DLD1 (cell line): ENCODE results near the gene DNHD1.

Source experiments
- in situ Hi-C: cut with HindIII; loops from 2 replicates; pipeline ENCODE4 v1.10.0; 2017; ENCODE audit warnings: low sequenced_read_pairs

The DNHD1 gene

DNA sequence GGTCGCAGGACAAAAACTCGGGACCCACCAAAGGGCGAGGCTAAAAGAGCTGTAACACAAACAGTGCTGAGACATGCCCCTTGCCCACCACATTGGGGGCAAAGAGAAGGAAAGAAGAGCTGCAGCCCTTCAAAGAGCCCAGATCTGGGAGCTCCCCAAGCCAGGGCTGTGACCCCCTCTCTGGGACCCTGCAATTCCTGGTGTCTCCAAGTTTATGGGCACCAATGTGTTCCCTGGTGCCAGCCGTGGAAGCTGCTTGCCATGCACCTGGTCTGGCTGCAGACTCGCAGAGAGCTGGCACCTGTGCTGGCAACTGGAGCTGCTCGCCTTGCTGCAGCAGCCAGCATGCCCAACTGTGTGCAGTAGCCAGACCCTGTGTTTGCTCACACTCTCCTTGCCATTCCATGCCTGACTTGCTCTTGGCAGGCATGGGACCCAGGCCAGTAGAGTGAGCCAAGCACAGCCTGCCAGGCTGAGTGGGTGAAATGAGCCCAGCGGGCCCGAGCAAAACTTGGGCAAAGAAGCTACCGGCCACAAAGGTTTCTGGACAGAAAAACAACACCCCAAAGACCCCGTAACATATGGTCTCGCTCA is 90.4 kb downstream of the DNHD1 start:
- in situ Hi-C loops = no loop called here

DNA sequence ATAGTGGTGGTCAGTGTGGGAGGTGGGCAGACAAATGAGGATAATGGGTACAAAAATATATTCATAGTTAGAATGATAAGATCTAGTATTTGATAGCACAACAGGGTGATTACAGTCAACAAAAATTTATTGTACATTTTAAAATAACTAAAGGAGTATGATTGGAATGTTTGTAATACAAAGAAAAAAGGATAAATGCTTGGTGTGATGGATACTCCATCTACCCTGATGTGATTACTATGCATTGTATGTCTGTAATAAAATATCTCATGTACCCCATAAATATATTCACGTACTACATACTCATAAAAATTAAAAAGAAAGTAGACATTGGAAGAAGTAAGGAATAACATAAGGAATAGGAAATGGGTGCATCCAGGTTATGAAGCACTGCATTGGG is 90.9 kb downstream of the DNHD1 start:
- in situ Hi-C loops = no loop called here

DNA sequence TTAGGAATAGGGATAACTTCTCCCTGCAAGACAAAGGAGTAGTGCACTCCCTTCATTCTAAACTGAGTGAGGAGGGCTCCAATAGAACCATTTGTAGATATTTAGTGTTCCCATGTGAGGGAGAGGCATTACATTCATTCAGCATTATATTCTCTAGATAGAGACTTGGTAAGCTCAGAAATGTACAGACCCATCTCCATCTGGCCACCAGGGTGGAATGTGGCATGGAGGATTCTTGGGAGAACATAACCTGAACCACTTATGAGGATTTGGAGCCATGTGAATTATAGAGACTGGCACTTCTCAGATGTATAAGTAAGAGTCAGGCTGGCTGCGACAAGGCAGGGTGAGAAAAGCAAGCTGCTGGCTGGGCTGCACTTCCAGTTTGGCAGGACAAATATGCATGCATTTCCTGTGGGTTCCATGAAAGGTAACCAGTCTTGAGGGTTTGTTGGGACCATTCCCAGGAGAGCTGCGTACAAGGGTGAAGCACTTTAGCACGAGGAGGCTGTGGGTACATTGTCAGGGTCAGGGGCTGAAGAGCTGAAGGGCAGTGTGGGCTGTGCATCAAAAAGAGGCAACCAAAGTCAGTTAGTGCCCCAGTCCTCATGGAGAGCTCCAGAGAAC is 97.2 kb downstream of the DNHD1 start:
- in situ Hi-C loops = no loop called here

DNA sequence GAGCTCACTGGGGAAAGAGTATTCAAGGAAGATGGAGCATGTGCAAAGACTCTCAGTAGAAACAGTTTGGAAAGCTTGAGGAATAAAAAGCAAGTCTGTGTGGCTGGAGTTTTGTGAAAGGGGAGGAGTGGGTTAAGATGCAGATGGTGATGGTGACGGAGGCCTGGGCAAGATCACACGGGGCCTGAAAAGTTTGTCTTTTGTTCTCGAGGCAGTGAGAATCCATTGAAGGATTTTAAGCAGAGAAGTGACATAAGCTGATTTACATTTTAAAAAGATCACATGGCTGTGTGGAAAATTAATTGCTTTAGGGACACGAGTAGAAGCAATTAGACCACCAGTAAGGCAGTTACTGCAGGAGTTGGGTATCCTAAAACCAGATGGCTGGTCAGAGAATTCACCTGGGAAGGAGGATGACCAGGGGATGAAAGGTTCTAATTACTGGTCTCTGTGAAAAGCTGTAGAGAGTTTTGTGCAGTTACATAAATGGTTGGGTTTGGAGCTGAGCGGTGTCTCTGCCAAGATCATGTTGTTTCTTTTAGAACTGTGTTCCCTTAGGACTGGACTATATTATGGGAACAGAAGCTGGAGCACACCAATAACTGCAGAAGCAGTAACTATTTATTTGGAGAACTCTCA is 99.3 kb downstream of the DNHD1 start:
- in situ Hi-C loops = no loop called here

DNA sequence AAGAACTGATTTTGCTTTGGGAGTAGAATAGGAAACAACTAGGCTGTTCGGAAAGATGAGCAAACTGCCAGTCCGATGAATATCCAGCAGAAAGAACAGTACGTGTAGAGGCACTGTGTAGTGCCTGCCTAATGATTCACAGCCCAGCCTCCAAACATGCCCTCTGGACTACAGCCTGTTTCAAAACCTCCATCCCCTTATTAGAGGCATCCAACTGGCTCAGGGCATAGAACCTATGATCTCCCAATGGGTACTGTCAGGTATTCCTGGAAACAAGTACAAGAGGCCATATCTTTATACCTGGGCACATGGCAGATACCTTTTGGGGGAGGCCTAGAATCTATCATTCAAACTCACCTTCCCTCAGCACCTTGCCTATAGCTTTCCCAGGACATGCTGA is 101.5 kb downstream of the DNHD1 start:
- in situ Hi-C loops = no loop called here

DNA sequence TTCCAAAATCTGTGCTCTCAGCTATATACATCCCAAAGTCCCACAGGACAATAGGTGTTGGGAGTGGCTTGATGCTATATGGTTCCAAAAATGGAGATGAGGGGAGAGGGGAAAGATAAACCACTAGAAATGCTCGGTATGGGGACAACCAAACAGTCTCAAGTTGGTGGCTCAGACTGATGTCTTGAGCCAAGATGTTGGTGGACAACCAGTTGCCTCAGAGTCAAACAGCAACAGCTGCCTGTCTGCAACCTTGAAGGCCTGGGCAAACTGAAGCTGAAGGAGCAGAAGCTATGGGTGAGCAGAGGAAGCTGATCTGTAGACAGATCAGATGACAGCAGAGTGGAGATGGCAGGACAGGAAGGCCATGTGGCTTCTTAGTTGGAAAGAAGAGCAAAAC is 102.4 kb downstream of the DNHD1 start:
- in situ Hi-C loops = no loop called here

DNA sequence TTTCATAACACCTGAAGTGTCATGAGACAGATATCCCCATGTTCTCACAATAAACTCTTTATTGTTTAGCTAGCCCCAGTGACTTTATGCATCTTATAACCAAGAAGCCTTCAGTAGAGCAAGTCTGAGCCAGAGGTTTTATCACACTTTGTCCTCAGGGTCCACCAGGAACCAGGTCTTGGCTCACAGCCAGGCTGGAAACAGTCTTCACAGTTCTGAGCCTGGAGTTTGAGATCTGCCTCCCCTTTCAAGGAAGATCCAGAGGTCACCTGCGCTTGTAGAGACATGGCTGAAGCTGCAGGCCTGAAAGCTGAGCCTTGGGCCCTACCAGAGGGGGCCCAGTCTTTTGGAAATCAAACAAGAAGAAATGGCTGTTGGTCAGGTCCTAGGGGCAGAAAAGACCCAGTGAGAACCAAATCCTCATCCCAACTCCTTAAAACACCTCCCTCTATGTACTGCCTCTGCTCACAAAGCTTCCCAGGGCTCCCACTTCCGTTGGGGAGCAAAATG is 102.9 kb downstream of the DNHD1 start:
- in situ Hi-C loops = no loop called here

DNA sequence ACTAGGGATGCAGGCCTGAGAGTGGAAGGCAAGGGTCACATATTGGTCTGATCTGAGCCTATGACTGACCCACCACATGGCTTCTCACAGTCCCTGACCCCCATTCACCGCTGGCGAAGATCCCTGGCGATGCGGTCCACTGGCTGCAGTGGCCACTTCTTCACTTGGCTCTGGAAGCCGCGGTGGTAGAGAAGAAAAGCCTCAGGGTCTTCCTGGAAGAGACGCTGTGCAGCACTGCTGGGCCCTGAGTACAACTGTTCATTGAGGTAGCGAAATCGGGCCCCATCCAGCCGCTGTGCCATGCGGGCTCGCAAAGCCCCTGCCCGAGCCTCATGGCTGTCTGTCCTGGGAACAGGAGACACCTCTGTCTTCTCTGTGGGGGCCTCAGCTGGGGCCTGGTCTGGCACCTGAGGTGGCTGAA is 104.0 kb downstream of the DNHD1 start:
- in situ Hi-C loops = no loop called here

DNA sequence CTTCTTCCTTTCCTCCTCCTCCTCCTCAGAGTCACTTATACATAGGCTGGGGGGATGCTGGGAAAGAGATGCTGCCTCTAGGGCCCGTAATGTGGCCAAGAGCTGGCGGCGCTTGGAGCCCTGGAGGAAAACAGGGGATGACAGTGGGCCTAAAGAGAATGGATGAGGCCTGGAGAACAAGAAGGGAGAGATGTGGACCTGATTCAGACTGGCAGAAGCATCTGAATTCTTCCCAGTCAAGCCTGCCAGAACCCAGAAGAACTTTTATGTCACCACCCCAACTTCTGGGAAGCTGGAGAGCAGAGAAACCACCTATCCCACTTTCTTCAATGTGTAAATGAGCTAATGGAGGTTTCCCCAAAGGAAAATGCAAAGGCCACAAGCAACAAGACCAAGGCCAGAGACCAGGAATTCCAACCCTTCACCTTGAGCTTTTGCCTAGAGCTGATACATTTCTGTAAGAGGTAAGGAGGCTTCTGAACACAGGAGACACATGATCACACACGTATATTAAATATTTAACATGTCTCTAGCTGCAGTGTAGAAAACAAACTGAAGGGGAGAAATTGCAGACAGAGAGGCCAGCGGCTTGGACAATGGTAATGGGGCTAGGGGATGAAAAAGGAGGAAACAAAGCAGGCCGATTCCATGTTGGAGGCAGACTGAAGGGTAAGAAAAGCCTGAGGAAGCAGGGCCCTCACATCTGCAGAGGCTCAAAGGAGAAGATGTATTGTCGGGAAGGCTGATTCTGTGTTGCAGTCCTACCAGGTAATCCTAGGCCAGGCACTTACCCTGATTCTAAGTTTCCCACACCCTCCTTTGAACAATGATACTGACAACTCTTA is 105.2 kb downstream of the DNHD1 start:
- in situ Hi-C loops = no loop called here

DNA sequence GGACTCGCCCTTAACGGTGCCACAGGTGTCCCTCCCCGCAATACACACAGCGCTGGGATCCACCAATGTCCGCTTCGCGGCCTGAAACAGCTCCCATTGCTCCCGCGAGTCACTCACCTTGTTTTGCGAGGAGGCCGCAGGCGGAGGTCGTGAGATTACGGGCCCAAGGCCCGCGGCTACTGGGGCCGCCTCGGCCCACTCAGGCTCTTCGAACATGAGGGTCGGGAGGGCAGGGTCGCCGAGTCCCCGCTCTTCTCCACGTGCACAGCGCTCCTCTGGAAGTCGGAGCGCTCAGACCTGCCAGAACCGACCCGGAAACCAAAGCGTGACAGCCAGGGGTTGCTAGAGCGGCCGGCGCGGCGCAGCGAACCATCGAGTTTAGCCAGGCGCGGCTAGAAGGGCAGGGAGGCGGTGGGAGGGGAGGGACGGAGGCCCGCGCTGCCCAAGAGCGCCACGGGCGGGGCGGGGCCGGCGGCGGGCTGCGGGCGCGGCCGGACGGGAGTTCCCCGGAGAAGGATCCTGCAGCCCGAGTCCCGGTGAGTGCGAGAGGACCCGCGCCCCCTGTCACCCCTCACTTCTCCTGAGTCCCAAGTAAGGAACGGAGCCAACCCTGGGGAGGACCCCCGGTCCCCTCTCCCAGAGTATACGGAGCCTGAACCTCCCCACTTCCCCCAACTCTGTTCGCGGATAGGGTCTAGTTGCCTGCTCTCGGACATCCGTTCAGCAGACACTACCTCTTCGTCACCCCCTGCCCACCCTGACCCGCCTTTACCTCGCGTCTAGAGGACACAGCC is 106.4 kb downstream of the DNHD1 start, which contains the start of the genes ILK and RRP8:
Gene ILK (plus strand): TSS at position 488 of the 794 bp plus-strand sequence. CDS start 498 bp downstream, outside the sequence.
Gene RRP8 (minus strand): TSS at position 330 of the 794 bp plus-strand sequence. CDS start 114 bp downstream, at position 216.
- in situ Hi-C loops = no loop called here

DNA sequence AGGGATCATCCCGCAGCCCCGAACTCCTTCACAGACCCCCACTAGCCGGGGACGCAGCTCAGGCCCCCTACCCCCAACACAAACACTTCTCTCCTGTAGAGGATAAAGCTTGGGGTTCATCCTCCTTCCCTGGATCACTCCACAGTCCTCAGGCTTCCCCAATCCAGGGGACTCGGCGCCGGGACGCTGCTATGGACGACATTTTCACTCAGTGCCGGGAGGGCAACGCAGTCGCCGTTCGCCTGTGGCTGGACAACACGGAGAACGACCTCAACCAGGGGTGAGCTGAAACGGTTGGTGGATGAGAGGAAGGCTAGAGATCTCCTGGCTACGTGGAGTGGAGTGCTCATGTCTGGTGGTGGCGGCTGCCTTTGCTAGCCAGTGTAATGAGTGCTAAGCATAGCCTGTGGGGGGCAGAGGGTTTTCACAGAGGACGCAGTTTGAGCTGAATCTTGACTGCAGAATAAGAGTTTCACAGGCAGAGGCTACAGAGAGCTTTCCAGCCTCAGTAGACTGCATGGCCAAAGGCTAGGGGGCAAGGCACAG is 107.1 kb downstream of the DNHD1 start:
- in situ Hi-C loops = no loop called here

DNA sequence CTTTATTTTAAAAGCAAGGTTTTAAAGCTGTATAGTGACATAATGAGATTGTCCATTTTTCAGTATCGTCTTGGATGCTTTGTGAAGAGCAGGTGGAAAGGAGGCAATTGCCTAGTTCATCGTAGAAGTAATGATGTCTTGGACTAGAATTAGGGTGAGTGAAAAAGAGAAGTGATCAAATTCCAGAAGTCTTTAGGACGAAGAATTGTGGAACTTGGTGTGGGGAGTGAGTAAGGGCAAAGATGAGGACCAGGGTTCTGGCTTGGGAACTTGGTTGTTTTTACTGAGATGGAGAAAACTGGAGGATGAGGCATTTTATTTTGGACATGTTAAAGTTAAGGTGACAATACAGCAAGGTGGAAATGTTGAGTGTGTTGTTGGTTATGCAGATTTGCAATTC is 107.7 kb downstream of the DNHD1 start:
- in situ Hi-C loops = no loop called here

DNA sequence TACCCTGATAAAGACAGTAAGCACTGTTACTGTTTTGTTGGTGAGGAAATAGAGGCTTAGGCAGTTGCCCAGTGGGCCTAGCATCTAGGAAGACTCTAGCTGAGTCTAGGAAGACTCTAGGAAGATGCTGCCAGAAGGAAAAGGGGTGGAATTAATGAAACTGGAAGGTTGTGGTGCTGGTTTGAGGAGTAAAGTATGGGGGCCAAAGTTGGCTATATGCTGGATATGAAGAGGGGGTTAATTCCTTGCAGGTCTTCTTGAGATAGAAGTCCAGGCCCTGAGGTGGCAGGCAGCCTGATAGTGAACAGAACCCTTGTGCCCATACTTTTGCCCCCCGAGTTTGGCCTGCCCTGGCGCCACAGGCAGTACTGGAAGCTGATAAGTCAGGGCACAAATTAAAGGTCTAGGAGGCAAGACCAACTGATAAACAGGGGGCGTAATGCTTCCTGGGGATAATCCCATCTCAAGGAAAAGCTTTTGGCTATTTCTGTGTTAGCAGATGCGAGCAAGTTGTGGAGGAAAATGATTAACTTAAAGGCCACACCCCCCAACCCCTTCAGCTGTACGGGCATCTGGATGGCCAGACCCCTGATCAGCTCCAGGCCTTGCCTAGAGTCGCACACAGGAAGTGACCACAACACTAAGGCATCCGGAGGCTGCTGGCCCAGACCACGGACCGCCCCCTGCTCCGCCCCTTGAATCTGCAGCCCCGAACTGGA is 109.5 kb downstream of the DNHD1 start:
- in situ Hi-C loops = no loop called here

DNA sequence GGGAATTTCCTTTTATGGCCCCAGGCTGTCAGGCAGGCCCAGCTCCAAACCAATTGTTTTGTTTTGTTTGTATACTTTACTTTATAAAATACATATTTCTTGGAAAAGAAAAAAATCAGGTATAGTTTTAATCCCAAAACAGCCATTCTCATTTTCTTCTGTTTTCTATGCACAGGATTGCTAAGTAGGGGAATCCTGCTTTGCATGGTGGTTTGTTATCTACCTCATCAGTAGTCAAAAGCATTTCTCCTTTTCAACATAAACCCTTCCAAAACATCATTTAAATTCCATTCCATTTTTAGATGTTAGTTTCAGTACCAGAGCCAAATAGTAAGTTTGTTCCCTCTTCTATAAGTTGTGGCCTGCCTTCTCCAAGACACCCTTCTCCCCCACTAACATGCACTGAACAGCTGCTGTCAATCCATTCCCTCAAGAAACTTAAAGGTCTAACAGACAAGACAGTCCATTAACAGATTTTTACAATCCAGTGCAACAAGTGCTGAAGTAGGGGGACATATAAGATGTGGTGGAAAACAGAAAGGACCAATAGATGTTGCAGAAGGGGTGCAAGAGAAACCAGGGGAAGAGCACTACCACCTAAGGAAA is 110.2 kb downstream of the DNHD1 start:
- in situ Hi-C loops = no loop called here

DNA sequence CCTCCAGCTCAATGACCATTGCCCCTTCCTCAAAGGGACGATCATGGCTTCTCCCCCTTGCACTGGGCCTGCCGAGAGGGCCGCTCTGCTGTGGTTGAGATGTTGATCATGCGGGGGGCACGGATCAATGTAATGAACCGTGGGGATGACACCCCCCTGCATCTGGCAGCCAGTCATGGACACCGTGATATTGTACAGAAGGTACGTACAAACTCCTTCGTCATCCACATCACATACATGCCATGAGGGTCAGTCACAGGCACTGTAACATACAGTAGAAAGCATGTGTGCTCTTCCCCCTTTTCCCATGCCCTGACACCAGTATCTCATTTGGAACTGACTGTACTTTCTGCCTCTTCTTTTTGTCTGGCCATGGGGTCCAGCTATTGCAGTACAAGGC is 110.9 kb downstream of the DNHD1 start:
- in situ Hi-C loops = no loop called here

DNA sequence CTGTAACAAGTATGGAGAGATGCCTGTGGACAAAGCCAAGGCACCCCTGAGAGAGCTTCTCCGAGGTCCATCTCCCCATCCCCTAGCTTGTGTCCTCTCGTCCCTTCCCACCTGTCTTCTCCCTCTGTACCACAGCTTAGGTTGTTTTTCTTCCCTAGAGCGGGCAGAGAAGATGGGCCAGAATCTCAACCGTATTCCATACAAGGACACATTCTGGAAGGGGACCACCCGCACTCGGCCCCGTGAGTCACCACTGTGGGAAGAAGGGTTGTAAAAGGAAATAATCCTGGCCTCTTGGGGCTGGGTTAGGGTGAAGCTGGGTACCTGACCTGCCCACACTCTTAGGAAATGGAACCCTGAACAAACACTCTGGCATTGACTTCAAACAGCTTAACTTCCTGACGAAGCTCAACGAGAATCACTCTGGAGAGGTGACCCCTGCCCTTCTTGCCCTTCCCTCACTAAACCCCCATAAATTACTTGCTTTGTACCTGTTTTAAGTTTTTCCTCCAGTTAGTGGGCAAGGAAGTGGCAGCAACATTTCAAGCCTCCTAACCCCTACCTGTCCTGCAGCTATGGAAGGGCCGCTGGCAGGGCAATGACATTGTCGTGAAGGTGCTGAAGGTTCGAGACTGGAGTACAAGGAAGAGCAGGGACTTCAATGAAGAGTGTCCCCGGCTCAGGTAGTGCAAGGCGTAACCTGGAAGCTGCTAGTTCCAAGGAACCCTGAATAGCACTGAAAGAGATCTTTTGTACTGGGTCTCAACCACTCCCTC is 111.8 kb downstream of the DNHD1 start:
- in situ Hi-C loops = no loop called here

DNA sequence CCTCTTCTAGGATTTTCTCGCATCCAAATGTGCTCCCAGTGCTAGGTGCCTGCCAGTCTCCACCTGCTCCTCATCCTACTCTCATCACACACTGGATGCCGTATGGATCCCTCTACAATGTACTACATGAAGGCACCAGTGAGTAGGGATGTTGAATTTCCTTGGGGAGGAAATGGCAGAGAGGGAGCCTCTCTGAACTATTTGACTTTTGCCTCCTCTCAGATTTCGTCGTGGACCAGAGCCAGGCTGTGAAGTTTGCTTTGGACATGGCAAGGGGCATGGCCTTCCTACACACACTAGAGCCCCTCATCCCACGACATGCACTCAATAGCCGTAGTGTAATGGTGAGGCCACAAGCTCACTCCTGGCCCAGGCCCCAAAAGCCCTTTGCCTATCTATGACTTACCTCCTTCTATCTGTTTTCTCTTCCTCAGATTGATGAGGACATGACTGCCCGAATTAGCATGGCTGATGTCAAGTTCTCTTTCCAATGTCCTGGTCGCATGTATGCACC is 112.5 kb downstream of the DNHD1 start:
- in situ Hi-C loops = loop anchor here (10.0 kb wide), 1 partner anchor 205 kb away; no protein-coding TSS in a partner anchor

DNA sequence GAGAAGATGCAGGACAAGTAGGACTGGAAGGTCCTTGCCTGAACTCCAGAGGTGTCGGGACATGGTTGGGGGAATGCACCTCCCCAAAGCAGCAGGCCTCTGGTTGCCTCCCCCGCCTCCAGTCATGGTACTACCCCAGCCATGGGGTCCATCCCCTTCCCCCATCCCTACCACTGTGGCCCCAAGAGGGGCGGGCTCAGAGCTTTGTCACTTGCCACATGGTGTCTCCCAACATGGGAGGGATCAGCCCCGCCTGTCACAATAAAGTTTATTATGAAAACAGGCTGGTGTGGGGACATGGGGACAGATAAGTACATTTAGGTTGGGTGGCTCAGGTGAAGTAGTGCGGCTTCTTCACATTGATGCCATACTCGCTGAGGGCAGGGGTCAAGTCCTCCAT is 113.5 kb downstream of the DNHD1 start:
- in situ Hi-C loops = loop anchor here (10.0 kb wide), 1 partner anchor 206 kb away; no protein-coding TSS in a partner anchor
